ENCODE measurements around the gene TPH2.

The TPH2 gene

DNA sequence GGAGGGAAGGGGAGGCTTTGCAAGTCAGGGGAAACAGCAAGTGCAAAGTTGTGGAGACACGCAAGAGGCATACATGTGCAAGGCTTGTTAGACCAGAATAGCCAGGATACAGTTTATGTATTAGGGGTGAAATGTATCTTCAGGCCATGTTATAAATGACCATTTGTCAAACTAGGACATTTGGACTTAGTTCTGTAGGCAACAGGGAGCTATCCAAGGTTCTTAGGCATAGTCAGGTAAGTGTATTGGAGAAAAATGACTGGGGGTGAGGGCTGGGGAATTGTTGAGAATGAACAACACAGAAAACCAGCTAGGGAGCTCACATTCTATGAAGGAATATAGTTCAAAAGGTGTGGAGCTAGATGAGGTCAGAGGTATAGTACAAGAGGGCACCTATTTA lies 42.5 kb downstream of the TPH2 start:
- Histone ChIP-seq H3K9ac (ENCODE audit: low read depth in 1 of 2, low read length in 2 of 2) (no peak overlapping the region), H3K4me3 (ENCODE audit: low read length in 2 of 2) (no peak overlapping the region), H3K9me3 (ENCODE audit: control insufficient read depth in 2 of 2, low read length in 2 of 2) (no peaks in the 10 kb centered on the region)

DNA sequence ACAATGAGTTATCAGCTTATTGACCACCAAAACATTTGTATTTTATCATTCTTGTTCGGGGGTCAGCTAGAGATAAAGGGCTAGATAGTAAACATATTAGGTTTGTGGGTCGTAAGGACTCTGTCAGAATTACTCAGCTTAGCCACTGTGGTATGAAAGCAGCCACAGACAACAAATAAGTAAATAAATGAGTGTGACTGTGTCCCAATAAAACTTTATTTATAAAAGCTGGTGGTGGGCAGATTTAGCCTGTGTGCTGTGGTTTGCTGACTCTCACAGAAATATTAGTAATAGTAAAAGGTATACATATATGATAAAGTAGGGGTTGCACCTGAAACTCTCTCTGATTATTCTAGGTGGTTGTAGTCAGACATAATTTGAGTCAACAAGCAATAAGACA lies 56.1 kb downstream of the TPH2 start:
- no peaks in the 10 kb centered on the region for H3K27me3 ChIP-seq (ENCODE audit: control insufficient read depth in 2 of 2, insufficient read depth in 2 of 2, low read length in 2 of 2)
- no peak overlapping the region for H3K27ac ChIP-seq (ENCODE audit: low read depth in 2 of 2, low read length in 2 of 2)
- no peak overlapping the region for H3K9ac ChIP-seq (ENCODE audit: low read depth in 1 of 2, low read length in 2 of 2)
- no peaks in the 10 kb centered on the region for H3K9me3 ChIP-seq (ENCODE audit: control insufficient read depth in 2 of 2, low read length in 2 of 2)
- H3K4me3 ChIP-seq (ENCODE audit: low read length in 2 of 2), result no peak overlapping the region
- H3K4me1 ChIP-seq (ENCODE audit: control insufficient read depth in 2 of 2, insufficient read depth in 2 of 2, low read length in 2 of 2), result no peaks in the 10 kb centered on the region
- no peaks in the 10 kb centered on the region for H3K36me3 ChIP-seq (ENCODE audit: control insufficient read depth in 2 of 2, insufficient read depth in 2 of 2, low read length in 2 of 2)

More for the DNA sequence above, 42.5 kb downstream of the TPH2 start:
- H3K27me3 ChIP-seq (ENCODE audit: control insufficient read depth in 2 of 2, insufficient read depth in 2 of 2, low read length in 2 of 2), result no peaks in the 10 kb centered on the region
- no peaks in the 10 kb centered on the region for H3K36me3 ChIP-seq (ENCODE audit: control insufficient read depth in 2 of 2, insufficient read depth in 2 of 2, low read length in 2 of 2)
- no peak overlapping the region for H3K27ac ChIP-seq (ENCODE audit: low read depth in 2 of 2, low read length in 2 of 2)
- H3K4me1 ChIP-seq (ENCODE audit: control insufficient read depth in 2 of 2, insufficient read depth in 2 of 2, low read length in 2 of 2), result no peaks in the 10 kb centered on the region

DNA sequence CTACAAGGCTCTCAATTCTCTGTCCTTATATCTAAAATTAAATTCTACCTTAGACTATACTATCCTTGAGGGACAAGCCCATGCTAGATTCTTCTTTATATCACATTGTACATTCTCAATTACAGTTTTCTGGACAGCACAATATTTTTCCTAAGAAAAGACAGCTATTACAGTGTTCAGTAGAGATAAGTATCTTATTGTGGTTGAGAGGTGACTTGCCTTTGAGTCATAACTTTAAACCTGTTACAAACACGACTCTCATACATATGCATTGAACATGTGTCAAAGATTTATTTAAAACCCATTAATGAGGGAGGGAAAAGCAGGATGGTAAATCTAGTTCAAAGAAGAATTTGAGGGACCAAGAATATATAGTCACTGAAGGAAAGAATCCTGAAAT lies 61.1 kb downstream of the TPH2 start:
- Histone ChIP-seq H3K36me3 (ENCODE audit: control insufficient read depth in 2 of 2, insufficient read depth in 2 of 2, low read length in 2 of 2) (no peaks in the 10 kb centered on the region), H3K27me3 (ENCODE audit: control insufficient read depth in 2 of 2, insufficient read depth in 2 of 2, low read length in 2 of 2) (no peaks in the 10 kb centered on the region), H3K9me3 (ENCODE audit: control insufficient read depth in 2 of 2, low read length in 2 of 2) (no peaks in the 10 kb centered on the region), H3K9ac (ENCODE audit: low read depth in 1 of 2, low read length in 2 of 2) (no peak overlapping the region), H3K4me1 (ENCODE audit: control insufficient read depth in 2 of 2, insufficient read depth in 2 of 2, low read length in 2 of 2) (no peaks in the 10 kb centered on the region), H3K27ac (ENCODE audit: low read depth in 2 of 2, low read length in 2 of 2) (no peak overlapping the region), H3K4me3 (ENCODE audit: low read length in 2 of 2) (no peak overlapping the region)

DNA sequence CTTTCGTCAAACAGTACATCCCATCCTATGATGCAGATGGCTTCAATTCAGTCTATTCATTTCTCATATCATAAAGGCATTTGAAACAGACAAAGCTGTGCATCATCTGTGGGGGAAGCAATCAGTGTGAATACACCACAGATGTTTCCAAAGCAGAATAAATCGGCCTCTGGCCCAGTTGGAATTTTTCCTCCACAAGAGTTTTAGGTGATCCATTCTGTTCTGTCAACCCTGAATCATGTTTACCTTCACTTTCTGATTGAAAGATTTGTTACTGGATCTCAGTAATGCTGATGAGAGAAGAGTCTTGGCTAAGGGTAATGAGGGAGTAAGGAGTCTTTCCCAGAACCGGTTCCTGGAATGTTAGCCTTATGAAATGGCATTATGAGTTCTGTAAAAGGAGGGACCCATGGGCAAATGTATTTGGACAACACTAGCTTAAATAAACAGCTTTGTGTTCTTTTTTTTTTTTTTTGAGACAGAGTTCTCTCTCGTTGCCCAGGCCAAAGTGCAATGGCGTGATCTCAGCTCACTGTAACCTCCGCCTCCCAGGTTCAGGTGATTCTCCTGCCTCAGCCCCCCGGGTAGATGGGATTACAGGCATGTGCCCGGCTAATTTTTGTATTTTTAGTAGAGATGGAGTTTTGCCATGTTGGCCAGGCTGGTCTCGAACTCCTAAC lies 62.5 kb downstream of the TPH2 start:
- H3K9ac ChIP-seq (ENCODE audit: low read depth in 1 of 2, low read length in 2 of 2), result no peak overlapping the region
- H3K36me3 ChIP-seq (ENCODE audit: control insufficient read depth in 2 of 2, insufficient read depth in 2 of 2, low read length in 2 of 2), result no peaks in the 10 kb centered on the region
- no peak overlapping the region for H3K4me3 ChIP-seq (ENCODE audit: low read length in 2 of 2)
- no peaks in the 10 kb centered on the region for H3K9me3 ChIP-seq (ENCODE audit: control insufficient read depth in 2 of 2, low read length in 2 of 2)
- peaks cover 0 to under 1% of the 10 kb centered on the region in 2 donors for H3K27me3 ChIP-seq (ENCODE audit: control insufficient read depth in 2 of 2, insufficient read depth in 2 of 2, low read length in 2 of 2)
- H3K27ac ChIP-seq (ENCODE audit: low read depth in 2 of 2, low read length in 2 of 2), result no peak overlapping the region
- H3K4me1 ChIP-seq (ENCODE audit: control insufficient read depth in 2 of 2, insufficient read depth in 2 of 2, low read length in 2 of 2), result no peaks in the 10 kb centered on the region

DNA sequence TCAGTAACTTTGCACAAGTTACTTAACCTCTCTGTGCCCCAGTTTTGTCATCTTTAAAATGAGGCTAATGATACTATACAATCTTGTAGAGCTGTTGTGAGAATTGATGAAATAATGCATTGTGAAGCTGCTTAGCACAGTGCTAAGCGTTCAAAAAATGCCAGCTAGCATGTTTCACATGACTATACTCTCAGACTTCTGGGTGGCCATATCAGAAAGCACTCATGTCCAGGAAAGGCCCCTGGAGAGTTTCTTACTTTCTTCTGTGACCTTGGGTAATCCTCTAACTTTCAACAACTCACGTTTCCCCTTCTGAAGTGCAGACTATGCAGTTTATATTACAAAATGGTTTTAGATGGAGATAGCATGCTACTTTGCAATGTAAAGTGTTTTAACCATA lies 68.1 kb downstream of the TPH2 start:
- Histone ChIP-seq H3K27me3 (ENCODE audit: control insufficient read depth in 2 of 2, insufficient read depth in 2 of 2, low read length in 2 of 2) (peaks cover 0 to 4% of the 10 kb centered on the region in 2 donors), H3K9me3 (ENCODE audit: control insufficient read depth in 2 of 2, low read length in 2 of 2) (no peaks in the 10 kb centered on the region), H3K4me3 (ENCODE audit: low read length in 2 of 2) (no peak overlapping the region), H3K27ac (ENCODE audit: low read depth in 2 of 2, low read length in 2 of 2) (no peak overlapping the region), H3K9ac (ENCODE audit: low read depth in 1 of 2, low read length in 2 of 2) (no peak overlapping the region), H3K36me3 (ENCODE audit: control insufficient read depth in 2 of 2, insufficient read depth in 2 of 2, low read length in 2 of 2) (no peaks in the 10 kb centered on the region), H3K4me1 (ENCODE audit: control insufficient read depth in 2 of 2, insufficient read depth in 2 of 2, low read length in 2 of 2) (no peaks in the 10 kb centered on the region)

DNA sequence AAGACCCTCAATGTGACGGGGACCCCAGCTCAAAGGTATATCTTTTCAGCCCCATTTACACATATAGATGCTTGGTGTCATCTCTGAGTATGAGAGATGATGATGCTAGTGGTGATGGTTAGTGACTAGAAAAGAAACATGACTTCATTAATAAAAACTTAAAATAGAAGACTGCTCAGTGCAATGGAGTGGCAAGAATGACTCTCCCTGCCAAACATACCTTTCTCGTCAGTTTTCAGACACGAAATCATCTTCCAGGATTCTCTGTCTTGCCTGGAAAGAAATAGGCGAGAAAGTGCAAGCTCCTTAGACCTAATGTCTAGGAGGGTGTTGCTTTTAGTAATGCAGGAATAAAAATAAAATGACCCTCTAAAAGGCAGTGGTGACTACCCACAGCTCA lies 71.7 kb downstream of the TPH2 start:
- Histone ChIP-seq H3K4me3 (ENCODE audit: low read length in 2 of 2) (no peak overlapping the region), H3K36me3 (ENCODE audit: control insufficient read depth in 2 of 2, insufficient read depth in 2 of 2, low read length in 2 of 2) (no peaks in the 10 kb centered on the region), H3K27ac (ENCODE audit: low read depth in 2 of 2, low read length in 2 of 2) (no peak overlapping the region), H3K9me3 (ENCODE audit: control insufficient read depth in 2 of 2, low read length in 2 of 2) (no peaks in the 10 kb centered on the region), H3K27me3 (ENCODE audit: control insufficient read depth in 2 of 2, insufficient read depth in 2 of 2, low read length in 2 of 2) (peaks cover 0 to 4% of the 10 kb centered on the region in 2 donors), H3K4me1 (ENCODE audit: control insufficient read depth in 2 of 2, insufficient read depth in 2 of 2, low read length in 2 of 2) (no peaks in the 10 kb centered on the region), H3K9ac (ENCODE audit: low read depth in 1 of 2, low read length in 2 of 2) (no peak overlapping the region)

DNA sequence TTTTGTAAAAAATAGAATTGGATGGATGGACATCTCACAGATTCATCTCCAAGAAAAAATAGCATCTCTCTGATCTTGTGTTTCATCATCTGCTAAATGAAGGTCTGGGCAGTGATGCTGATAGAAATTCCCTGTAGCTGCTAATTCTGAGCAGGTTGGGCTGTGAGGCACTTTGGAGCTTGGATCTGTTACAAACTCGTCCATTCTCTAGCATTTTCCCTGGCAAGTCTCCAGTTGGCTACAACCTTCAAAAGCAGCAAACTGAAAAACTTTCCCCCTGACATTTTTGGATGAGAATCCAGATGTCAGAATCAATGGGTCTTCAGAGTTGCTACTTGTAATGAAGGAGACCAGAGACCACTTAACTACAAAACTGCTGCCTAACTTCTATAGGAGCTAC lies 72.7 kb downstream of the TPH2 start:
- Histone ChIP-seq H3K36me3 (ENCODE audit: control insufficient read depth in 2 of 2, insufficient read depth in 2 of 2, low read length in 2 of 2) (no peaks in the 10 kb centered on the region), H3K27ac (ENCODE audit: low read depth in 2 of 2, low read length in 2 of 2) (no peak overlapping the region), H3K4me1 (ENCODE audit: control insufficient read depth in 2 of 2, insufficient read depth in 2 of 2, low read length in 2 of 2) (no peaks in the 10 kb centered on the region), H3K9ac (ENCODE audit: low read depth in 1 of 2, low read length in 2 of 2) (no peak overlapping the region), H3K27me3 (ENCODE audit: control insufficient read depth in 2 of 2, insufficient read depth in 2 of 2, low read length in 2 of 2) (peaks cover 0 to under 1% of the 10 kb centered on the region in 2 donors), H3K9me3 (ENCODE audit: control insufficient read depth in 2 of 2, low read length in 2 of 2) (no peaks in the 10 kb centered on the region), H3K4me3 (ENCODE audit: low read length in 2 of 2) (no peak overlapping the region)

DNA sequence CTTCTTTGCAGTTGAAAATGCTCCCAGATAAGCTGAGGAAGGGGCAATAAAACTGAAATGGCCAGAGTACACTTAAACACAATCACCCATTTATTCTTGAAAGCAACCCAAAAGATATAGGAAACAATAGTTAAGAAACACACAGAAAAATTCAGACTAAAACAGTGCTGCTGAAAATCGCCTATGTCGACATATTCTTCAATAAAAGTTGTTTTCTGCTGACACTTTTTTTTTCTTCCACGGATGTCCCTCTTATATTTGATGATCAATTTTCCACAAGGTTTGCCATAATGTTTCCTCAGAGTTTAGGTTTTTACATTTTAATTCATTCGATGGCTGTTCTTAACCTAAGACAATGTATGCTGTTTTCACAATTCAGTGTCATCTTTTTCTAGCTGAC lies 74.2 kb downstream of the TPH2 start:
- no peak overlapping the region for H3K27ac ChIP-seq (ENCODE audit: low read depth in 2 of 2, low read length in 2 of 2)
- H3K27me3 ChIP-seq (ENCODE audit: control insufficient read depth in 2 of 2, insufficient read depth in 2 of 2, low read length in 2 of 2), result no peaks in the 10 kb centered on the region
- H3K4me1 ChIP-seq (ENCODE audit: control insufficient read depth in 2 of 2, insufficient read depth in 2 of 2, low read length in 2 of 2), result no peaks in the 10 kb centered on the region
- H3K4me3 ChIP-seq (ENCODE audit: low read length in 2 of 2), result no peak overlapping the region
- H3K9ac ChIP-seq (ENCODE audit: low read depth in 1 of 2, low read length in 2 of 2), result no peak overlapping the region
- no peaks in the 10 kb centered on the region for H3K9me3 ChIP-seq (ENCODE audit: control insufficient read depth in 2 of 2, low read length in 2 of 2)
- no peaks in the 10 kb centered on the region for H3K36me3 ChIP-seq (ENCODE audit: control insufficient read depth in 2 of 2, insufficient read depth in 2 of 2, low read length in 2 of 2)

DNA sequence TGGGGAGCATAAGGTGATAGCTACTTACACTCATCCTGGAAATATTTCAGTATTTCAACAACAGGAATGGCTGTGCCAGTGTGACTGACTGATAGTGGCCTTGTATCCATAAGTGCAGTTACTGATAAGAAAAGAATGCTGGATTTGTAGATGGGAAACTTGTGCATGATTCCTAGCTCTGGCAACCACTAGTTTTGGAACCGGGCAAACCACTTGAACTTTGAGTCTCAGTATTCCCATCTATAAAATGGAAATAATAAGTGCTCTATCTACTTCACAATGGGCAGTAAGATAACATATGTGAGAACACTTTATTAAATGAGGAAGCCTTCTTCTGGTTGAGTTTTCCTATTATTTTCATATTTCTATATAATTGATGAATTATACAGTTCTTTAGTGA lies 77.2 kb downstream of the TPH2 start:
- no peak overlapping the region for H3K9ac ChIP-seq (ENCODE audit: low read depth in 1 of 2, low read length in 2 of 2)
- no peaks in the 10 kb centered on the region for H3K36me3 ChIP-seq (ENCODE audit: control insufficient read depth in 2 of 2, insufficient read depth in 2 of 2, low read length in 2 of 2)
- no peaks in the 10 kb centered on the region for H3K4me1 ChIP-seq (ENCODE audit: control insufficient read depth in 2 of 2, insufficient read depth in 2 of 2, low read length in 2 of 2)
- peaks cover 0 to 5% of the 10 kb centered on the region in 2 donors for H3K27me3 ChIP-seq (ENCODE audit: control insufficient read depth in 2 of 2, insufficient read depth in 2 of 2, low read length in 2 of 2)
- H3K9me3 ChIP-seq (ENCODE audit: control insufficient read depth in 2 of 2, low read length in 2 of 2), result no peaks in the 10 kb centered on the region
- H3K4me3 ChIP-seq (ENCODE audit: low read length in 2 of 2), result no peak overlapping the region
- no peak overlapping the region for H3K27ac ChIP-seq (ENCODE audit: low read depth in 2 of 2, low read length in 2 of 2)

DNA sequence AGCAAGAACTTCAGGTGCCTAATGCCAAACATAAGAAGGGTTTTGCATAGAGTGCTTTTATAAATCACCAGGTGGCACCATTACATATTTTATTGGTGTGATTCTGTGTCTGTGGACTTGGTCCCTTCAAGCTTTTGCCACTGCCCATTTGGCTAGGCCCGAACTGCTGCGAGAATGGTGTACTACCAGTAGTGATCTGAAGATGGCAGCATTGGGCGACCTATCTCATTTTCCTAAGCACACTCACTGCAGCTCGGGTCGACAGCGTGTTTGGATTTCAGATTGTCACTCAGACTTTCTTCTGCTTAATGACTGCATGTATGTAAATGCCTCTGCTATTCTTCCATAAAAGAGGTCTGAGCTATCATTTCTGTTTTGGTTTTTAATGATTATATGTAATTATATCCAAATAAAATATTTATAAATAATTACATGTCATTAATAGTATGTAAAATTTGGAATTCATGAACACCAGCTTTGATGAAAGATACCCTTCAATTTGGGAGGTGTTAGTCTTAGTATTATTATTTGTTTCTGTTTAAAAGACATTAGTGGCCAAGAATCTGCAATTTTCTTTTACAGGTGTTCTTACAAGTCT lies 78.5 kb downstream of the TPH2 start:
- no peak overlapping the region for H3K9ac ChIP-seq (ENCODE audit: low read depth in 1 of 2, low read length in 2 of 2)
- H3K36me3 ChIP-seq (ENCODE audit: control insufficient read depth in 2 of 2, insufficient read depth in 2 of 2, low read length in 2 of 2), result no peaks in the 10 kb centered on the region
- H3K27me3 ChIP-seq (ENCODE audit: control insufficient read depth in 2 of 2, insufficient read depth in 2 of 2, low read length in 2 of 2), result peaks cover 0 to 5% of the 10 kb centered on the region in 2 donors

More for the DNA sequence above, 78.5 kb downstream of the TPH2 start:
- Histone ChIP-seq H3K9me3 (ENCODE audit: control insufficient read depth in 2 of 2, low read length in 2 of 2) (no peaks in the 10 kb centered on the region), H3K27ac (ENCODE audit: low read depth in 2 of 2, low read length in 2 of 2) (no peak overlapping the region), H3K4me1 (ENCODE audit: control insufficient read depth in 2 of 2, insufficient read depth in 2 of 2, low read length in 2 of 2) (no peaks in the 10 kb centered on the region), H3K4me3 (ENCODE audit: low read length in 2 of 2) (no peak overlapping the region)
